Activated CD8-positive, alpha-beta T cell treated with anti-CD3 and anti-CD28 coated beads for 36 hours (primary cell): ENCODE data around the gene EMD. TPM values are rescaled to one million over a fixed set of nuclear protein-coding genes. Genes with fewer than 3 reads are reported as not detected.
A peak's percentile ranks its signal among the peaks of the same experiment; 100 is the strongest.

Experiments
- ATAC-seq: fragments of 200-7000 bp; cut with Tn5 transposase; one replicate; pipeline ENCODE4 v1.10.0; 2021; ENCODE audit warnings: mild to moderate bottlenecking, moderate library complexity
- CTCF ChIA-PET: fragments of 350-600 bp; sonication (Branson Sonifier 250); formaldehyde crosslinking; loops from one replicate; lab custom pipeline; 2021; ENCODE audit warnings: antibody characterized with exemption; lab: Charles Lee
- POLR2A ChIA-PET: fragments of 350-600 bp; sonication (Branson Sonifier 250); formaldehyde crosslinking; loops from one replicate; lab custom pipeline; 2021; ENCODE audit warnings: antibody characterized with exemption; lab: Charles Lee
- DNase-seq: peaks from one replicate; pipeline ENCODE4 v3.0.0-alpha.2; 2020
- H3K27ac Mint-ChIP-seq: one replicate; pipeline ENCODE4 v1.8.0; 2021; ENCODE audit warnings: mild to moderate bottlenecking, mixed read lengths
- H3K27me3 Mint-ChIP-seq: one replicate; pipeline ENCODE4 v1.8.0; 2021; ENCODE audit warnings: mixed read lengths
- H3K36me3 Mint-ChIP-seq: one replicate; pipeline ENCODE4 v1.8.0; 2021; ENCODE audit warnings: low read depth, mixed read lengths
- H3K4me1 Mint-ChIP-seq: one replicate; pipeline ENCODE4 v1.8.0; 2021; ENCODE audit warnings: low read depth, mixed read lengths
- H3K4me3 Mint-ChIP-seq: one replicate; pipeline ENCODE4 v1.8.0; 2021; ENCODE audit warnings: mild to moderate bottlenecking, moderate library complexity, mixed read lengths
- H3K9me3 Mint-ChIP-seq: one replicate; pipeline ENCODE4 v1.8.0; 2021; ENCODE audit warnings: mixed read lengths
- intact Hi-C: fragments of 100-400 bp; cut with micrococcal nuclease; formaldehyde crosslinking; loops from one replicate; pipeline ENCODE4 v1.10.0; 2022
- total RNA-seq, 2 experiments: library from RNA; stranded (reverse); gene quantifications; one replicate each; pipeline ENCODE4 v1.2.3, GENCODE V29; 2021
- TF ChIP-seq, protein P1 (sequence below): fragments of 200-600 bp; IDR thresholded peaks from one replicate; pipeline ENCODE4 v1.8.0; 2022; ENCODE audit warnings: antibody characterized with exemption, mild to moderate bottlenecking

The EMD gene
- total RNA-seq, 2 experiments from 2014 or later: 92.4 to 96.6 TPM

DNA sequence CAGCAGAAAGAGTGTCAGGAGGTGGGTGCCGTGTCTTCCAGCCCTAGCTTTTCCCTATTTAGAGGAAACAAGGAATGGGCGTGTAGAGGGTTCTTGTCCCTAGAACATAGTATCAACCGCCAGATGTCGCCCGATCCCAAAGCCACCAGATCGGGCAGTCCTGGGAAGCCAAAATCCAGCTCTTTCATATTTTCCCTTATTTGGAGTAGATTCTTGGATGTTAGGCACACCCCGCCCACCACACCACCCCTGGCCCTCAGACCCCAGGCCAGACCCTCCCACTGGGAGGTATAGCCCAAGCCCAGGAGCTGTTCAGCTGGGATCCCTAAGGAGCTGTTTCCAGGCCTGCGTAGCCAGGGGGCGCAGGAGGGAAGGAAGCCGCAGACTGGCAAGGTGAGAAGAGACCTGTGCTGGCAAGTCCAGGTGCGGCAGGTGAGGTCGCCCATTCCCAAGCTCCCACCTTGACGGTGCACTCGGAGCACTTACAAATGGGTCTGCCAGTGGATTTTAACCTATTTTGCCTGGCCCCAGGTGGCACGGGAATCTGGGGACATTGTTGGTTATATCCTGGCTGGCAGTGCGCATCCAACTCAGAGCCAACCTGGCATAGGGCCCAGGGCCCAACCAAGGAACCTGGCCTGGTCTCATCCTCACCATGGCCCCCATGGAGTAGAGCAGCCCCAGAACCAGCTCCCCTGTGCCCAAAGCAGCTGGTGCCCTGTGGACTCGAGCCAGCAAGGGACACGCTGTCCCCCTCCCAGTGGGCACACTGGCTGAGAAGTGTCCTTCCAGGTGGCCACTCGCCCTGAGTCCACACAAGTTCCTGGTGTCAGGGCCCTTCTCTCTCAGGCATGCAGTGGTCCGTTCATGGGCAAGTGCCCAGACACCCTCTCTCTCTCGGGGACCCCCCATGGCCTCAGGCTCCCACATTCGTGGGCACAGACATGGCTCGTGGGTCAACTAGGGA lies 5.5 kb upstream of the EMD start:
- Mint-ChIP-seq H3K36me3 (peaks cover 11% of the 10 kb centered on the region), H3K27me3 (no peaks in the 10 kb centered on the region), H3K27ac (peak overlapping the region; percentile 49), H3K9me3 (no peaks in the 10 kb centered on the region), H3K4me3 (peak overlapping the region; percentile 76), H3K4me1 (peaks cover 21% of the 10 kb centered on the region)
- ChIA-PET POLR2A (interaction anchor here (1.1 to 1.9 kb wide), 6 partner anchors 10 to 402 kb away, joined by 3 to 7 read pairs (median 3); partner anchors contain the start of genes HCFC1, RPL10 and TMEM187), CTCF (interaction anchor here (0.7 to 1.8 kb wide), 11 partner anchors 8 to 170 kb away, joined by 3 to 11 read pairs (median 4); partner anchors contain the start of genes RPL10 and SLC10A3)
- DNase-seq (no peak), ATAC-seq (no peak)
- TF ChIP-seq, protein P1, sequence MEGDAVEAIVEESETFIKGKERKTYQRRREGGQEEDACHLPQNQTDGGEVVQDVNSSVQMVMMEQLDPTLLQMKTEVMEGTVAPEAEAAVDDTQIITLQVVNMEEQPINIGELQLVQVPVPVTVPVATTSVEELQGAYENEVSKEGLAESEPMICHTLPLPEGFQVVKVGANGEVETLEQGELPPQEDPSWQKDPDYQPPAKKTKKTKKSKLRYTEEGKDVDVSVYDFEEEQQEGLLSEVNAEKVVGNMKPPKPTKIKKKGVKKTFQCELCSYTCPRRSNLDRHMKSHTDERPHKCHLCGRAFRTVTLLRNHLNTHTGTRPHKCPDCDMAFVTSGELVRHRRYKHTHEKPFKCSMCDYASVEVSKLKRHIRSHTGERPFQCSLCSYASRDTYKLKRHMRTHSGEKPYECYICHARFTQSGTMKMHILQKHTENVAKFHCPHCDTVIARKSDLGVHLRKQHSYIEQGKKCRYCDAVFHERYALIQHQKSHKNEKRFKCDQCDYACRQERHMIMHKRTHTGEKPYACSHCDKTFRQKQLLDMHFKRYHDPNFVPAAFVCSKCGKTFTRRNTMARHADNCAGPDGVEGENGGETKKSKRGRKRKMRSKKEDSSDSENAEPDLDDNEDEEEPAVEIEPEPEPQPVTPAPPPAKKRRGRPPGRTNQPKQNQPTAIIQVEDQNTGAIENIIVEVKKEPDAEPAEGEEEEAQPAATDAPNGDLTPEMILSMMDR: peak; percentile 36
- intact Hi-C loops: no loop called here

DNA sequence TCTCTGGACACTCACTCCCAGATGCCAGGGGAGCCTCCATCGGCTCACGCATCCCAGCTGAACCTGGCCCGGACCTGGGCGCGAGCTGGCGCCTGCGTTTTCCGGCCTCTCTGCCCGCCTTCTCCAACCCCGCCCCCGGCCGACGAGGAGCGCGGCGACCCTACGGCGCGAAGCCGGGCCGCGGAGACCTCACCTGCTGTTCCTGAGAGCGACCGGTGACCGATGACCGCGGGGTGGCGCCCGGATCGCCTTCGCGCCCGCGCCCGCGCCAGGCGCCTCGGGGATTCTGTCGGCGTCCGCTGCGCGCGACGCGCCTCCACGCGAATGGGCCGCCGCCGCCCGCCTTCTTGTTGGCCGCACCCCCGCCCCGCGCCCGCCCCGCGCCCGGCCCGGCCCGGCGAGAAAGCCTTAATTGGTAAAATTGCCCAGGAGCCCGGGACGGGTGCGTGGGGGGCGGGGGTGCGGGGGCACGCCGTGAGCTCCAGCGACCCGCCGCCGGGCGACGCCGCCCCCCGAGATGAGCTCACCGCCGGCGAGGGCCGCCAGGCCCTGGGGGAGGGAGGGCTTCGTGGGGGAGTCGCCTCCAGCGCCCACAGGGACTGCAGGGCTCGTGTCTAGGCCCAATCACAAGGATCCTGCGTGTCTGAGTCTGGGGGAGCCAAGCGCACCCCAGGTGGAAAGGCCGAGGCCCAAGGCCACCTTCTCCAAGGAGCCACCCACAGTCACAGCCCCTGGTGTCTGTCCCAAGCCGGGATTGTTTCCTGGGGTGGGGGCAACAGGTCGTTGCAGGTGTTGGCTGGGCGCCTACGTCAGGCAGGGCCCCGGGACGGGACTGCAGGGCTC lies 4.6 kb upstream of the EMD start, which contains the start of gene FLNA:
TSS of gene FLNA (minus strand) at position 322 of the 843 bp plus-strand sequence. CDS start 3,389 bp downstream, outside the sequence.
- CTCF ChIA-PET: interaction anchor here (1.0 to 1.8 kb wide), 7 partner anchors 9 to 169 kb away, joined by 3 to 11 read pairs (median 4); partner anchors contain the start of genes RPL10 and SLC10A3
- Mint-ChIP-seq H3K9me3 (no peaks in the 10 kb centered on the region), H3K4me1 (peaks cover 21% of the 10 kb centered on the region), H3K27ac (peak within 1 kb of the TSS; percentile 49), H3K27me3 (no peaks in the 10 kb centered on the region), H3K36me3 (peaks cover 12% of the 10 kb centered on the region), H3K4me3 (peak within 1 kb of the TSS; percentile 76)
- no peak for ATAC-seq
- TF ChIP-seq, protein P1: no peak
- peak; percentile 31 for DNase-seq
- POLR2A ChIA-PET: interaction anchor here (1.3 to 3.9 kb wide), 5 partner anchors 11 to 403 kb away, joined by 3 to 30 read pairs (median 6); partner anchors contain the start of genes HCFC1, RPL10 and TMEM187
- intact Hi-C loops: no loop called here

DNA sequence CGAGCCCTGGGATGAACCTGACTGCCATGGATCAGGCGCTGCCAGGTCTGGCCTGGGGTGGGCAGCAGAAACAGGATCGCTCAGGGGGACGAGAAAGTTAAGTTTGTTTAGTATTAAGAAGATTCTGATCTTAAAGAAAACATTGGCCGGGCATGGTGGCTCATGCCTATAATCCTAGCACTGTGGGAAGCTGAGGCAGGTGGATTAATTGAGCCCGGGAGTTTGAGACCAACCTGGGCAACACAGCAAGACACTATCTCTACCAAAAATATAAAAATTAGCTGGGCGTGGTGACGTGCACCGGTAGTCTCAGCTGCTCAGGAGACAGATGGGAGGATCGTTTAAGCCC lies 4.0 kb upstream of the EMD start:
- TF ChIP-seq, protein P1: no peak
- Mint-ChIP-seq H3K4me1 (peaks cover 21% of the 10 kb centered on the region), H3K9me3 (no peaks in the 10 kb centered on the region), H3K27ac (no peak overlapping the region), H3K27me3 (no peaks in the 10 kb centered on the region), H3K36me3 (peaks cover 10% of the 10 kb centered on the region), H3K4me3 (peak overlapping the region; percentile 58)
- DNase-seq (no peak), ATAC-seq (no peak)
- intact Hi-C loops: no loop called here
- CTCF ChIA-PET: no interaction called here
- POLR2A ChIA-PET: interaction anchor here (0.8 to 3.9 kb wide), 2 partner anchors 9 to 23 kb away, joined by 3 to 30 read pairs; partner anchors contain the start of gene RPL10

DNA sequence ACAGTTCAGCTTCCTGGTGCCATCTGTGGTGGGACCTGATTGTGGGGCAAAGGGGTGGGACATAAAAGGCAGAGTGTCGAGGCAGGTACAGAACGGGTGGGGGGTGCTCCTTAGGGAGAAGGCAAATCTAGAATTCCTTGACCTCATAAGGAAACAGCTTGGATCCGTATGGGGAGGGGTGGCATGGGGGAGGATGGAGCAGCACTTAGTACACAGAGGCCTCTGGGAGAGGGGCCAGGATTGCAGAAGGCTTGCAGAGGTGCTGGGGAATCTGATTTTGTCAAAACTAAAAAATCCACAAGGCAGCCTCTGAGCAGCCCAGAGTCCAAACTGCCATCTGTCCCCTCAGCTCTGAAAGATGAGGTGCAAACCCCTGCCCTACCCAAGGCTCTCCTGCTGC lies 2.3 kb upstream of the EMD start:
- ATAC-seq: no peak
- Mint-ChIP-seq H3K36me3 (peaks cover 13% of the 10 kb centered on the region), H3K4me3 (peak overlapping the region; percentile 72), H3K27me3 (no peaks in the 10 kb centered on the region), H3K27ac (peak overlapping the region; percentile 91), H3K9me3 (no peaks in the 10 kb centered on the region), H3K4me1 (peaks cover 27% of the 10 kb centered on the region)
- TF ChIP-seq, protein P1: no peak
- POLR2A ChIA-PET: interaction anchor here (3.9 kb wide), 1 partner anchor 22 kb away, joined by 30 read pairs; the partner anchor contains the start of gene RPL10
- no peak for DNase-seq
- CTCF ChIA-PET: interaction anchor here (1.0 kb wide), 1 partner anchor 430 kb away, joined by 3 read pairs; no protein-coding TSS in a partner anchor
- intact Hi-C loops: no loop called here
